Peyer's patch (tissue), 4 donors: ENCODE measurements around the gene TMEM72.

ENCODE experiments used
- CTCF ChIP-seq, 6 experiments: fragments of 450-650 bp in 4 of 6; fragments of 200-600 bp in 2 of 6; sonication (generic) in 1 of 6; IDR thresholded peaks; one replicate each; pipeline ENCODE4 v1.5.1; 2017 to 2019; ENCODE audit warnings: antibody characterized with exemption in 6 of 6, mild to moderate bottlenecking in 3 of 6, moderate library complexity in 1 of 6
- POLR2A ChIP-seq, 2 donors: fragments of 450-650 bp; IDR thresholded peaks; one replicate each; pipeline ENCODE4 v1.5.1; 2017; ENCODE audit warnings: antibody characterized with exemption in 2 of 2, mild to moderate bottlenecking in 2 of 2, moderate library complexity in 2 of 2

DNA sequence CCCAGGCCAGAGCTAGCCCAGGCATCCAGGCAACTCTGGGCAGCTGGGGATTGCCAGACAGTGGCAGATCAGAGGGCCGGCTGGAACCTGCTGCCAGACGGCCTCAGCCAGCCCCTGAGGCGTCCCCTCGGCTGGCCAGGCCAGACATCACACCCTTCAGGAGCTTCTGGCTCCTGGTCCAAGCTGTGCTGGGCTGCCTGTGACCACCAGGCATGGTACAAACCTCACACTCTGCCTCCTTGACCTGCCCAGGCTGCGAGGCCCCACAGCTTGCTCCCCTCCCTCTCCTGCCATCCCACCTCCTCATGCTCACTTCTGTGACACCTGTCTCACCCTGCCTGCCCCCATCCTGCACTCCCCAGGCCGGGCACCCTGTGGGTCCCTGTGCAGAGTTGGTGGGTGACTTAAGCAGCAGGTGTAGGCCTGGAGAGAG lies 61.8 kb downstream of the TMEM72 start:
- no peak for TF ChIP-seq CTCF (IDR thresholded peaks at IDR 0.05)
- TF ChIP-seq POLR2A (IDR thresholded peaks at IDR 0.05): no peak
